Esophagus squamous epithelium (tissue), 4 donors: ENCODE results near the gene DOCK10.

Experiments
- CTCF ChIP-seq, 6 experiments: fragments of 450-650 bp in 4 of 6; fragments of 200-600 bp in 2 of 6; sonication (generic) in 2 of 6; IDR thresholded peaks; one replicate each; pipeline ENCODE4 v1.5.1; 2016 to 2019; ENCODE audit warnings: antibody characterized with exemption in 6 of 6, mild to moderate bottlenecking in 4 of 6, moderate library complexity in 4 of 6
- POLR2A ChIP-seq, 4 donors: fragments of 450-650 bp; IDR thresholded peaks; one replicate each; pipeline ENCODE4 v1.6.1; 2017; ENCODE audit warnings: antibody characterized with exemption in 4 of 4, mild to moderate bottlenecking in 4 of 4, moderate library complexity in 3 of 4

GRCh38 chr2:225002656-225003045 is 39.6 kb downstream of the DOCK10 start:
- TF ChIP-seq CTCF (IDR thresholded peaks at IDR 0.05) (no peak), POLR2A (IDR thresholded peaks at IDR 0.05) (no peak)
